HG02943 (cell line): Measurements from ENCODE around the gene CRYBA4.
"Not testable (repeated sequence)": the region's sequence is repeated elsewhere in the genome, so short reads cannot be mapped to it uniquely, and the experiment has no call there.

ENCODE experiments used
- ATAC-seq: cut with Tn5 transposase; IDR thresholded peaks from one replicate; pipeline ENCODE4 v1.9.1; 2021; ENCODE audit warnings: mild to moderate bottlenecking, low read depth, moderate library complexity; ENCODE audit not compliant: unreplicated experiment

Gene CRYBA4

GRCh38 chr22:26593763-26594162 lies 28.0 kb upstream of the CRYBA4 start:
- no peak for ATAC-seq

GRCh38 chr22:26597026-26597425 lies 24.7 kb upstream of the CRYBA4 start:
- no peak for ATAC-seq

- no peak for ATAC-seq
Observed at GRCh38 chr22:26597480-26597879, 24.3 kb upstream of the CRYBA4 start.

GRCh38 chr22:26599505-26599904 lies 22.3 kb upstream of the CRYBA4 start:
- no peak for ATAC-seq

GRCh38 chr22:26601726-26602125 lies 20.0 kb upstream of the CRYBA4 start:
- ATAC-seq: no peak

GRCh38 chr22:26602127-26602526 lies 19.6 kb upstream of the CRYBA4 start:
- ATAC-seq: no peak

GRCh38 chr22:26604368-26604767 lies 17.4 kb upstream of the CRYBA4 start:
- no peak for ATAC-seq

- no peak for ATAC-seq
Observed at GRCh38 chr22:26606611-26607010, 15.2 kb upstream of the CRYBA4 start.

- no peak for ATAC-seq
Observed at GRCh38 chr22:26608129-26608528, 13.6 kb upstream of the CRYBA4 start.

GRCh38 chr22:26609287-26609686 lies 12.5 kb upstream of the CRYBA4 start:
- no peak for ATAC-seq

- ATAC-seq: peak; percentile 60
Observed at GRCh38 chr22:26610072-26610958, 11.4 kb upstream of the CRYBA4 start.

- ATAC-seq: no peak
Observed at GRCh38 chr22:26610996-26611395, 10.8 kb upstream of the CRYBA4 start.

- ATAC-seq: no peak
Observed at GRCh38 chr22:26612652-26613051, 9.1 kb upstream of the CRYBA4 start.

GRCh38 chr22:26613753-26614152 lies 8.0 kb upstream of the CRYBA4 start:
- not testable (repeated sequence) for ATAC-seq

GRCh38 chr22:26614322-26614721 lies 7.4 kb upstream of the CRYBA4 start:
- ATAC-seq: no peak

- no peak for ATAC-seq
Observed at GRCh38 chr22:26615149-26615548, 6.6 kb upstream of the CRYBA4 start.

GRCh38 chr22:26615830-26616435 lies 5.8 kb upstream of the CRYBA4 start:
- no peak for ATAC-seq

- ATAC-seq: no peak
Observed at GRCh38 chr22:26616650-26617049, 5.1 kb upstream of the CRYBA4 start.

GRCh38 chr22:26617271-26618199 lies 4.2 kb upstream of the CRYBA4 start, which contains the start of gene CRYBB1:
Gene CRYBB1, minus strand, starts transcription at chr22:26618027. Its CDS starts 1,708 bp downstream, at chr22:26616319.
- no peak for ATAC-seq

- no peak for ATAC-seq
Observed at GRCh38 chr22:26618455-26618854, 3.3 kb upstream of the CRYBA4 start.

GRCh38 chr22:26619510-26619909 lies 2.3 kb upstream of the CRYBA4 start:
- no peak for ATAC-seq
